Endothelial cell of umbilical vein (primary cell): ENCODE results near the gene GGA1.

Experiments
- EZH2 ChIP-seq: IDR thresholded peaks from 2 replicates; pipeline ENCODE4 v1.6.1; 2012; ENCODE audit warnings: borderline replicate concordance, low read depth, mild to moderate bottlenecking, moderate library complexity, low read length, inconsistent platforms; ENCODE audit not compliant: severe bottlenecking
- MYC ChIP-seq: IDR thresholded peaks from one replicate; pipeline ENCODE4 v1.6.1; 2011; ENCODE audit warnings: mild to moderate bottlenecking, low read depth, low read length
- POLR2AphosphoS5 ChIP-seq: IDR thresholded peaks from 2 replicates; pipeline ENCODE4 v1.6.1; 2012; ENCODE audit warnings: low read depth, mild to moderate bottlenecking, control low read depth, low read length, moderate library complexity; ENCODE audit not compliant: insufficient read depth
- TF ChIP-seq, protein P1 (sequence below), 2 donors: IDR thresholded peaks; 1 replicate in 1 of 2; 2 replicates in 1 of 2; pipeline ENCODE4 v1.5.1; 2011; ENCODE audit warnings: low read length in 2 of 2, mild to moderate bottlenecking in 2 of 2, moderate library complexity in 2 of 2, control low read depth in 1 of 2, inconsistent platforms in 1 of 2, low read depth in 1 of 2; ENCODE audit not compliant: insufficient read depth in 1 of 2; ENCODE audit errors: extremely low read depth in 1 of 2

DNA sequence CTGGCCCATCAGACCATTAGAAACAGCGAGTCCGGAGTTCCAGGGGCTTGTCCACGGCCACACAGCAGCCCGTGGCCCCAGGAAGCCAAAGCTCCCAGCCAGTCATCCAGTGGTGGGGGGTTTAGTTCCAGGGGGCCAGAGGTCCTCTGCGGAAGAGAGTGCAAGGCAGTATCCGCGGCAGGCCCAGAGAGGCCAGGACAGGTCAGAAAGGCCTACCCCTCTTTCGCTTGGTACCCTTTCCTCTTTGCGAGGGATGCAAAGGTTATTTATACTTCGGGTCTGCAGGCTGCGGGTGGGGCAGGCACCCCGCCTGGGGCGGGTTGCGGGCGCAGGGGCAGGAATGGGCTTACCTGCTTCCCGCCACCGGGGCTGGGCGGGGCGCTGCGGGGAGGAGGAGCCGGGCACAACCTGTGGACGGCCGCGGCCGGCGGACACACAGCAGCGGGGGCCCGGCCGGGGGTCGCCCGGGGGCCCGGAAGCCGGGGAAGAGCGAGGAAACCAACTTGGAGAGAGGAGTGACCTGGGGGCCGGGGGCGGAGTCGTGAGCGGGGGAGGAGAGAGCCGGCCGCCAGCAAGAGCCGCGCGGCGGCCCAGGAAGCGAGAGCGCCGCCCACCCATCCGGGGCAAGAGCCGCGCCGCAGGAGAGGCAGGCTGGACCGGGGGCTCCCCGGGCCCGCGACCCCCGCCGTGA is 30.6 kb downstream of the GGA1 start, which contains the start of gene SH3BP1:
- TF ChIP-seq EZH2 (no peak), MYC (no peak), POLR2AphosphoS5 (no peak)
- TF ChIP-seq, protein P1, sequence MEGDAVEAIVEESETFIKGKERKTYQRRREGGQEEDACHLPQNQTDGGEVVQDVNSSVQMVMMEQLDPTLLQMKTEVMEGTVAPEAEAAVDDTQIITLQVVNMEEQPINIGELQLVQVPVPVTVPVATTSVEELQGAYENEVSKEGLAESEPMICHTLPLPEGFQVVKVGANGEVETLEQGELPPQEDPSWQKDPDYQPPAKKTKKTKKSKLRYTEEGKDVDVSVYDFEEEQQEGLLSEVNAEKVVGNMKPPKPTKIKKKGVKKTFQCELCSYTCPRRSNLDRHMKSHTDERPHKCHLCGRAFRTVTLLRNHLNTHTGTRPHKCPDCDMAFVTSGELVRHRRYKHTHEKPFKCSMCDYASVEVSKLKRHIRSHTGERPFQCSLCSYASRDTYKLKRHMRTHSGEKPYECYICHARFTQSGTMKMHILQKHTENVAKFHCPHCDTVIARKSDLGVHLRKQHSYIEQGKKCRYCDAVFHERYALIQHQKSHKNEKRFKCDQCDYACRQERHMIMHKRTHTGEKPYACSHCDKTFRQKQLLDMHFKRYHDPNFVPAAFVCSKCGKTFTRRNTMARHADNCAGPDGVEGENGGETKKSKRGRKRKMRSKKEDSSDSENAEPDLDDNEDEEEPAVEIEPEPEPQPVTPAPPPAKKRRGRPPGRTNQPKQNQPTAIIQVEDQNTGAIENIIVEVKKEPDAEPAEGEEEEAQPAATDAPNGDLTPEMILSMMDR (IDR thresholded peaks at IDR 0.05; ENCODE audit: extremely low read depth in 1 of 2, insufficient read depth in 1 of 2, low read depth in 1 of 2, low read length in 2 of 2) = no peak
